ENCODE measurements around the gene IFT20. TPM values are rescaled to one million over a fixed set of nuclear protein-coding genes. Genes with fewer than 3 reads are reported as not detected.

The IFT20 gene
- total and polyA plus RNA-seq, 9 of the 15 experiments (the other 6 are each of a cell fraction or from before 2014, with no cell fraction given), result 11.2 to 38.6 (median 20.1) TPM

DNA sequence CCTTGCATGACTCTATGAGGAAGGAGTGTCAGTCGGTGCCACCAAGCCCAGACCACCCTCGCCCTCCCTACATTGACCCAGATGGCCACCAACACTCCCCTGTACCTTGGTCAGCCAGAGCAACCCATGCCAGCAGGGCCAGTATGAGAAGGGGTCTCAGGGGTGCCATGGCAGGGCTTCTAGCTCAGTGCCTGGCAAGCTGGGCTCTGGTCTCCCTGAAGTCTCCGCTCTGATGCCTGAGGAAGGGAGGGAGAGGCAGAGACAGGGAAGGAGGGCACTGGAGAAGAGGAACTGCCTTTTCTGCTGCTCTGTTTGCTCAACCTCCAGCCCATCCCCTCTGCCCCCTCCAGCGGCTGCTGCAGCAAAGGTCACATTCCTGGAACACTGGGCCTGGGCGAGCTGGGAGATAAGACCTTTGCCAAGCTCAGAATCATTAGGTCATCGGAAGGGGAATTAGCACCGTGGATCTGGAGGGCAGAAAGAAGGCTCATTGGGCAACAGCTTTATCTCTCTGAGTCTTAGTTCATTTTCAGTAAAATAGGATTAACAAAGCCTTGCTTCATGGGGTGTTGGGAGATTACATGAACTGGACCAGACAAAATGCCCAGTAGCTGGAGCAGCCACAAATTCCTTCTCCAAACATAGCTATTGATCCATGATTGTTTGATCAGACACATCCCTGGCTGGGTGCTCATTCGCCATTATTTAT lies 34.9 kb upstream of the IFT20 start, which contains the start of gene VTN (continued):
- TF ChIP-seq DPF2 (IDR thresholded peaks at IDR 0.05) (peak; percentile 62; the same call in 1 of the 2 replicates), TGIF2 (CRISPR knock-in tag; IDR thresholded peaks at IDR 0.05) (no peak), ZNF175 (CRISPR knock-in tag; IDR thresholded peaks at IDR 0.05; ENCODE audit: low read depth) (no peak), HDAC1 (IDR thresholded peaks at IDR 0.05) (peak in 1 of 2 experiments; percentile 59; a peak in 1 of 4 replicates), ZNF134 (CRISPR knock-in tag; conservative IDR thresholded peaks at IDR 0.05) (no peak), SPI1 (IDR thresholded peaks at IDR 0.05; ENCODE audit: borderline replicate concordance, low read depth, low read length) (peak; percentile 91), MAX (CRISPR knock-in tag; IDR thresholded peaks at IDR 0.05) (no peak), XRCC3 (IDR thresholded peaks at IDR 0.05) (no peak), NELFE (IDR thresholded peaks at IDR 0.05; ENCODE audit: insufficient read depth, insufficient read length) (no peak), CBFA2T2 (conservative IDR thresholded peaks at IDR 0.05) (no peak), POLR2H (tag; IDR thresholded peaks at IDR 0.05; ENCODE audit: low read depth) (no peak), RUNX1 (IDR thresholded peaks at IDR 0.05; ENCODE audit: low read depth) (no peak), ZKSCAN1 (IDR thresholded peaks at IDR 0.05; ENCODE audit: low read depth, low read length) (no peak), TAF7 (tag; IDR thresholded peaks at IDR 0.05) (no peak), L3MBTL2 (IDR thresholded peaks at IDR 0.05) (no peak), CTBP1 (IDR thresholded peaks at IDR 0.05; ENCODE audit: borderline replicate concordance) (peak; percentile 94), XRCC5 (IDR thresholded peaks at IDR 0.05; ENCODE audit: low read depth, low read length) (0 out of 2 replicates have a peak, but pooled peaks have one; percentile 13)
- TF ChIP-seq, protein P1, sequence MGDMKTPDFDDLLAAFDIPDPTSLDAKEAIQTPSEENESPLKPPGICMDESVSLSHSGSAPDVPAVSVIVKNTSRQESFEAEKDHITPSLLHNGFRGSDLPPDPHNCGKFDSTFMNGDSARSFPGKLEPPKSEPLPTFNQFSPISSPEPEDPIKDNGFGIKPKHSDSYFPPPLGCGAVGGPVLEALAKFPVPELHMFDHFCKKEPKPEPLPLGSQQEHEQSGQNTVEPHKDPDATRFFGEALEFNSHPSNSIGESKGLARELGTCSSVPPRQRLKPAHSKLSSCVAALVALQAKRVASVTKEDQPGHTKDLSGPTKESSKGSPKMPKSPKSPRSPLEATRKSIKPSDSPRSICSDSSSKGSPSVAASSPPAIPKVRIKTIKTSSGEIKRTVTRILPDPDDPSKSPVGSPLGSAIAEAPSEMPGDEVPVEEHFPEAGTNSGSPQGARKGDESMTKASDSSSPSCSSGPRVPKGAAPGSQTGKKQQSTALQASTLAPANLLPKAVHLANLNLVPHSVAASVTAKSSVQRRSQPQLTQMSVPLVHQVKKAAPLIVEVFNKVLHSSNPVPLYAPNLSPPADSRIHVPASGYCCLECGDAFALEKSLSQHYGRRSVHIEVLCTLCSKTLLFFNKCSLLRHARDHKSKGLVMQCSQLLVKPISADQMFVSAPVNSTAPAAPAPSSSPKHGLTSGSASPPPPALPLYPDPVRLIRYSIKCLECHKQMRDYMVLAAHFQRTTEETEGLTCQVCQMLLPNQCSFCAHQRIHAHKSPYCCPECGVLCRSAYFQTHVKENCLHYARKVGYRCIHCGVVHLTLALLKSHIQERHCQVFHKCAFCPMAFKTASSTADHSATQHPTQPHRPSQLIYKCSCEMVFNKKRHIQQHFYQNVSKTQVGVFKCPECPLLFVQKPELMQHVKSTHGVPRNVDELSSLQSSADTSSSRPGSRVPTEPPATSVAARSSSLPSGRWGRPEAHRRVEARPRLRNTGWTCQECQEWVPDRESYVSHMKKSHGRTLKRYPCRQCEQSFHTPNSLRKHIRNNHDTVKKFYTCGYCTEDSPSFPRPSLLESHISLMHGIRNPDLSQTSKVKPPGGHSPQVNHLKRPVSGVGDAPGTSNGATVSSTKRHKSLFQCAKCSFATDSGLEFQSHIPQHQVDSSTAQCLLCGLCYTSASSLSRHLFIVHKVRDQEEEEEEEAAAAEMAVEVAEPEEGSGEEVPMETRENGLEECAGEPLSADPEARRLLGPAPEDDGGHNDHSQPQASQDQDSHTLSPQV (IDR thresholded peaks at IDR 0.05), result no peak
- TF ChIP-seq, protein P2, sequence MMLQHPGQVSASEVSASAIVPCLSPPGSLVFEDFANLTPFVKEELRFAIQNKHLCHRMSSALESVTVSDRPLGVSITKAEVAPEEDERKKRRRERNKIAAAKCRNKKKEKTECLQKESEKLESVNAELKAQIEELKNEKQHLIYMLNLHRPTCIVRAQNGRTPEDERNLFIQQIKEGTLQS (IDR thresholded peaks at IDR 0.05), result peak; percentile 46; the same call in 1 of the 2 replicates
- TF ChIP-seq, protein P2 (CRISPR knock-in tag; conservative IDR thresholded peaks at IDR 0.05), result no peak
- TF ChIP-seq, protein P3, sequence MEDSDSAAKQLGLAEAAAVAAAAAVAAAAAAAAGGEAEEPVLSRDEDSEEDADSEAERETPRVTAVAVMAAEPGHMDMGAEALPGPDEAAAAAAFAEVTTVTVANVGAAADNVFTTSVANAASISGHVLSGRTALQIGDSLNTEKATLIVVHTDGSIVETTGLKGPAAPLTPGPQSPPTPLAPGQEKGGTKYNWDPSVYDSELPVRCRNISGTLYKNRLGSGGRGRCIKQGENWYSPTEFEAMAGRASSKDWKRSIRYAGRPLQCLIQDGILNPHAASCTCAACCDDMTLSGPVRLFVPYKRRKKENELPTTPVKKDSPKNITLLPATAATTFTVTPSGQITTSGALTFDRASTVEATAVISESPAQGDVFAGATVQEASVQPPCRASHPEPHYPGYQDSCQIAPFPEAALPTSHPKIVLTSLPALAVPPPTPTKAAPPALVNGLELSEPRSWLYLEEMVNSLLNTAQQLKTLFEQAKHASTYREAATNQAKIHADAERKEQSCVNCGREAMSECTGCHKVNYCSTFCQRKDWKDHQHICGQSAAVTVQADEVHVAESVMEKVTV (CRISPR knock-in tag; IDR thresholded peaks at IDR 0.05), result no peak

Measured in K562 (cell line).